Thyroid gland (tissue), 4 donors: Measurements from ENCODE around the gene ELL2. TPM values are rescaled to one million over a fixed set of nuclear protein-coding genes. Genes with fewer than 3 reads are reported as not detected.

ENCODE experiments used
- DNase-seq, 2 donors: peaks; one replicate each; pipeline ENCODE4 v3.0.0-alpha.2; 2019
- H3K27ac ChIP-seq, 3 donors: fragments of 200-600 bp; sonication (generic); 1 replicate in 2 of 3; 2 replicates in 1 of 3; pipeline ENCODE4 v1.5.1; 2016 to 2019; ENCODE audit warnings: mild to moderate bottlenecking in 1 of 3, moderate library complexity in 1 of 3
- H3K27me3 ChIP-seq: fragments of 200-600 bp; sonication (generic); one replicate; pipeline ENCODE4 v1.5.1; 2019
- H3K36me3 ChIP-seq, 2 donors: fragments of 200-600 bp; sonication (generic); one replicate each; pipeline ENCODE4 v1.5.1; 2016 to 2019
- H3K4me1 ChIP-seq, 2 donors: fragments of 200-600 bp; sonication (generic); one replicate each; pipeline ENCODE4 v1.5.1; 2017 to 2019
- H3K4me3 ChIP-seq, 3 donors: fragments of 200-600 bp; sonication (generic); replicated peaks in 1 of 3; 1 replicate in 2 of 3; 2 replicates in 1 of 3; pipeline ENCODE4 v1.5.1; 2016; ENCODE audit warnings: mild to moderate bottlenecking in 1 of 3
- H3K9me3 ChIP-seq: fragments of 200-600 bp; sonication (generic); one replicate; pipeline ENCODE4 v1.5.1; 2017
- POLR2A ChIP-seq, 2 donors: fragments of 450-650 bp; IDR thresholded peaks; one replicate each; pipeline ENCODE4 v1.6.1; 2017; ENCODE audit warnings: antibody characterized with exemption in 2 of 2, mild to moderate bottlenecking in 2 of 2, moderate library complexity in 1 of 2
- WGBS, 2 donors: methylation state at CpG; one replicate each; pipeline ENCODE4 v1.1.5; 2017; 5-methylcytosine and 5-hydroxymethylcytosine counted together
- intact Hi-C: fragments of 100-400 bp; cut with DNase I; formaldehyde crosslinking; loops from one replicate; pipeline ENCODE4 v1.15.1; 2023
- total RNA-seq, 4 donors: library from RNA; depleted of rRNA; stranded (reverse); fragments of >200 nt; gene quantifications; one replicate each; pipeline ENCODE4 v1.2.3, GENCODE V29; 2016
- TF ChIP-seq, protein P1 (sequence below), 6 experiments: fragments of 200-600 bp in 3 of 6; fragments of 450-650 bp in 3 of 6; sonication (generic) in 3 of 6; IDR thresholded peaks; one replicate each; pipeline ENCODE4 v1.5.1; 2016 to 2019; ENCODE audit warnings: antibody characterized with exemption in 6 of 6, mild to moderate bottlenecking in 2 of 6, inconsistent platforms in 1 of 6, moderate library complexity in 1 of 6

The ELL2 gene
- total RNA-seq, 4 donors from 2014 or later = 56.1 to 80.2 (median 69.6) TPM

DNA sequence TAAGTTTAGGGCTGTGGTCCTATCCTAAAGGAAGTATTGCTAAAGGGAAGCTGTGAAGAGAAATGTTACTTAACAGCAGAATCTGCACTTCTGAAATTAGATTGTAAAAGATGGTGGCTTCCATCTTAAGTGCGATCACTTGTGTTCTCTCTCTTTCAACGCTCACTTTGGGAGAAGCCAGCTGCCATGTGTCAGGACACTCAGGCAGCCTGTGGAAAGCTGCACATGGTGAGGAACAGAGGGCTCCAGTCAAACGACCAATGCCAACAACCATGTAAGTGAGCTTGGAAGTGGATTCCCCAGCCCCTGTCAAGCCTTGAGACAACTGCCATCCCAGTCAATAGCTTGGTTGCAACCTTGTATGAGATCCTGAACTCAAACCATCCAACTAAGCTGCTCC, 87.4 kb downstream of the ELL2 start:
- Histone ChIP-seq H3K4me3 (no peak overlapping the region), H3K27ac (no peak overlapping the region), H3K36me3 (no peaks in the 10 kb centered on the region), H3K9me3 (no peaks in the 10 kb centered on the region), H3K27me3 (no peaks in the 10 kb centered on the region), H3K4me1 (no peaks in the 10 kb centered on the region)
- intact Hi-C loops = no loop called here
- DNase-seq = no peak
- no peak for TF ChIP-seq POLR2A (IDR thresholded peaks at IDR 0.05)
- TF ChIP-seq, protein P1, sequence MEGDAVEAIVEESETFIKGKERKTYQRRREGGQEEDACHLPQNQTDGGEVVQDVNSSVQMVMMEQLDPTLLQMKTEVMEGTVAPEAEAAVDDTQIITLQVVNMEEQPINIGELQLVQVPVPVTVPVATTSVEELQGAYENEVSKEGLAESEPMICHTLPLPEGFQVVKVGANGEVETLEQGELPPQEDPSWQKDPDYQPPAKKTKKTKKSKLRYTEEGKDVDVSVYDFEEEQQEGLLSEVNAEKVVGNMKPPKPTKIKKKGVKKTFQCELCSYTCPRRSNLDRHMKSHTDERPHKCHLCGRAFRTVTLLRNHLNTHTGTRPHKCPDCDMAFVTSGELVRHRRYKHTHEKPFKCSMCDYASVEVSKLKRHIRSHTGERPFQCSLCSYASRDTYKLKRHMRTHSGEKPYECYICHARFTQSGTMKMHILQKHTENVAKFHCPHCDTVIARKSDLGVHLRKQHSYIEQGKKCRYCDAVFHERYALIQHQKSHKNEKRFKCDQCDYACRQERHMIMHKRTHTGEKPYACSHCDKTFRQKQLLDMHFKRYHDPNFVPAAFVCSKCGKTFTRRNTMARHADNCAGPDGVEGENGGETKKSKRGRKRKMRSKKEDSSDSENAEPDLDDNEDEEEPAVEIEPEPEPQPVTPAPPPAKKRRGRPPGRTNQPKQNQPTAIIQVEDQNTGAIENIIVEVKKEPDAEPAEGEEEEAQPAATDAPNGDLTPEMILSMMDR (IDR thresholded peaks at IDR 0.05) = no peak
- 74 to 77% methylated on average over 3 of the region's 3 CpGs for WGBS, 2 donors

DNA sequence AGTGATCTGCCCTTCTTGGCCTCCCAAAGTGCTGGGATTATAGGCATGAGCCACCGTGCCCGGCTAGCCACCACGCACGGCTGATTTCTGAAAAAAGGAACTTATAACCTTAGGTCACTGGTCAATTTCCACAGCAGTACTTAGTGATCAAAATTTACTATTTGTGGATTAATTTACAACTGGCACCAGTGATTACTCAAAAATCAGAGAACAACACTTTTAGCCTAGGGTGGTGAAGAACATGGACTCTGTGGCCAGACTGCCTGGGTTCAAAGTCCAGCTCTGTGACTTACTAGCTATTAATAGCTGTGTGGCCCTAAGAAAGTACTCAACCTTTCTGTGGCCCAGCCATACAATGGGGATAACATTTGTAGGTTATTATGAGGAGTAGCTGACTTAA, 88.3 kb downstream of the ELL2 start:
- Histone ChIP-seq H3K27ac (no peak overlapping the region), H3K36me3 (no peaks in the 10 kb centered on the region), H3K27me3 (no peaks in the 10 kb centered on the region), H3K4me3 (no peak overlapping the region), H3K9me3 (no peaks in the 10 kb centered on the region), H3K4me1 (no peaks in the 10 kb centered on the region)
- WGBS, 2 donors = 80 to 83% methylated on average over 4 of the region's 4 CpGs
- DNase-seq = no peak
- intact Hi-C loops = no loop called here
- TF ChIP-seq POLR2A (IDR thresholded peaks at IDR 0.05) = no peak
- TF ChIP-seq, protein P1 (IDR thresholded peaks at IDR 0.05) = no peak

DNA sequence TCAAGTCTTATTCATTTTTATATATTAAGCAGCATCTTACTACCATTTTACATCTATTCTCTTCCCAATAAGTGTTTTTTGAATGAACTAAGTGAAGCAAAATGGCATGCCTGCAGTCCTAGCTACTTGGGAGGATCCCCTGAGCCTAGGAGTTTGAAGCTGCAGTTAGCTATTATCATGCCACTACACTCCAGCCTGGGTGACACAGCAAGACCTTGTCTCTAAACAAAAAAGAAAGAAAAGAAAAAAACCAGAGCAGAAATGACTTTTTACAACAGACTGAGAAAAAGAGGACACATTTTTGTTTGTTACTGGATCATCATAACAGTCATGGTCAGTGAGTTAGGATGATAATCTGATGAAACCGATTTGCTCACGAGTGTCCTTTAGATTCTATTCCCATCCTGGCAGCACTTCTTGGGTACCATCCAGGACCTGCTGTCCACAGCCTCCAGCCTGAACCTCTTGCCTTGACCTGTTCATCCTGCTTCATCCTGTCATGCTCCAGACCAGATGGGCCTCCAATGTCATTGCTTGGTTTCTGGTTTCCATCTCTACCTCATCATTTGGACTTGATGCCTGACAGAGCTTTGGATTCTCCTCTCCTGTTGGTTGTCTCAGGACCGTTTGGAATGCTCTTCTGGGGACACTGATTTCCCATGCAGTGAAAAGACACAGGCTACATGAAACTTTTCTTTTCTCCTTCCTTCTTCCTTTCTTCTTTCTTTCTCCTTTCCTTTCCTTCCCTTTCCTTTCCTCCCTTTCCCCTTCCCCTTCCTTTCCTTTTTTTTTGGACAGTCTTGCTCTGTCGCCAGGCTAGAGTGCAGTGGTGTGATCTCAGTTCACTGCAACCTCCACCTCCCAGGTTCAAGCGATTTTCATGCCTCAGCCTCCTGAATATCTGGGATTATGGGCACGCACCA, 89.0 kb downstream of the ELL2 start:
- no peak for DNase-seq
- intact Hi-C loops = no loop called here
- H3K4me3 ChIP-seq = no peak overlapping the region
- H3K9me3 ChIP-seq = no peaks in the 10 kb centered on the region
- H3K27me3 ChIP-seq = no peaks in the 10 kb centered on the region
- no peak overlapping the region for H3K27ac ChIP-seq
- 69 to 81% methylated on average over 6 of the region's 6 CpGs for WGBS, 2 donors
- TF ChIP-seq, protein P1 (IDR thresholded peaks at IDR 0.05) = no peak
- TF ChIP-seq POLR2A (IDR thresholded peaks at IDR 0.05) = no peak
- no peaks in the 10 kb centered on the region for H3K4me1 ChIP-seq
- H3K36me3 ChIP-seq = no peaks in the 10 kb centered on the region

DNA sequence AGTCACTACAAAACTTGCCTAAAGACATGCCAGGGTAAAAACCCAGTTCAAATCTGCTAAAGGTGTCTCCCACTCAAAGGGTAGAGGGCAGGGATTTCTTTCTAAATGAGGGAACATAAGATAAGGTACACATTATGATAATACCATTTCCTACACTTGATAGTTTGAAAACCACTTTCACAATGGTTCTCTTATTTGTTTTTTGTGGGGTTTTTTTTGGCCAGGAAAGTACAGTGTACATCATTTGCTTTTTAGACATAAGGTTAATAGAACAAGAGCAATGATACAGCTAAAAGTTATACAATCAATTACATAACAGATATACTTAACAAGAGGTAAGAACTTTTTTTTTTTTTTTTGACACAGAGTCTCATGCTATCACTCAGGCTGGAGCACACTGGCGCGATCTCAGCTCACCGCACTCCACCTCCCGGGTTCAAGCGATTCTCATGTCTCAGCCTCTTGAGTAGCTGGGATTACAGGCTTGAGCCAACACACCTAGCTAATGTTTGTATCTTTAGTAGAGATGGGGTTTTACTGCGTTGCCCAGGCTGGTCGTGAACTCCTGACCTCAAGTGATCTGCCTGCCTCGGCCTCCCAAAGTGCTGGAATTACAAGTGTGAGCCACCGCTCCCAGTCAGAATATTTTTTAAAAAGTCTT, 90.4 kb downstream of the ELL2 start:
- 90 to 93% methylated on average over 9 of the region's 9 CpGs for WGBS, 2 donors
- Histone ChIP-seq H3K4me3 (no peak overlapping the region), H3K4me1 (no peaks in the 10 kb centered on the region), H3K36me3 (no peaks in the 10 kb centered on the region), H3K27ac (no peak overlapping the region), H3K27me3 (no peaks in the 10 kb centered on the region), H3K9me3 (no peaks in the 10 kb centered on the region)
- DNase-seq = no peak
- intact Hi-C loops = no loop called here
- TF ChIP-seq, protein P1 (IDR thresholded peaks at IDR 0.05) = no peak
- TF ChIP-seq POLR2A (IDR thresholded peaks at IDR 0.05) = no peak
